Pancreas (tissue), 10 donors: Measurements from ENCODE around the gene POLN. TPM values are rescaled to one million over a fixed set of nuclear protein-coding genes. Genes with fewer than 3 reads are reported as not detected.

Experiments used
- ATAC-seq, 4 donors: fragments of 200-7000 bp; cut with Tn5 transposase; one replicate each; pipeline versions ENCODE4 v1.8.0 to v1.9.1; 2020; ENCODE audit warnings: mild to moderate bottlenecking in 4 of 4, moderate library complexity in 4 of 4
- DNase-seq, 6 donors: peaks; one replicate each; pipeline ENCODE4 v3.0.0-alpha.2; 2020
- FAIRE-seq: peaks from 2 replicates; lab custom pipeline; 2012; peaks lifted over from hg19 to GRCh38; lab: Jason Lieb, UNC
- H3K27ac ChIP-seq, 4 donors: fragments of 200-600 bp; sonication (generic); 1 replicate in 3 of 4; 2 replicates in 1 of 4; pipeline versions ENCODE4 v1.5.0 to v1.8.0; 2020
- H3K27me3 ChIP-seq, 4 donors: fragments of 200-600 bp; one replicate each; pipeline ENCODE4 v1.8.0; 2021
- H3K36me3 ChIP-seq, 3 donors: fragments of 200-600 bp; sonication (generic) in 1 of 3; one replicate each; pipeline versions ENCODE4 v1.5.0 to v1.8.0; 2020 to 2021
- H3K4me1 ChIP-seq, 3 donors: fragments of 200-600 bp; one replicate each; pipeline ENCODE4 v1.8.0; 2021
- H3K4me3 ChIP-seq, 4 donors: fragments of 200-600 bp; sonication (generic) in 2 of 4; one replicate each; pipeline versions ENCODE4 v1.5.0 to v1.8.0; 2020 to 2021
- H3K9me3 ChIP-seq, 4 donors: fragments of 200-600 bp; one replicate each; pipeline ENCODE4 v1.8.0; 2021
- WGBS, 2 donors: extraction: QIAGEN DNeasy Blood & Tissue Kit; methylation state at CpG; one replicate each; pipeline ENCODE4 v1.1.7; 2013; 5-methylcytosine and 5-hydroxymethylcytosine counted together
- intact Hi-C, 3 donors: fragments of 100-400 bp; cut with DNase I; formaldehyde crosslinking; loops; one replicate each; pipeline versions ENCODE4 v1.11.1 to v1.14.2; 2022
- polyA plus RNA-seq, 2 donors: library from polyadenylated mRNA; stranded (reverse); fragments of 200-250 nt; gene quantifications; one replicate each; pipeline ENCODE4 v1.2.3, GENCODE V29; 2013
- total RNA-seq, 6 donors: library from RNA; stranded (reverse); fragmentation: NEBNext Ultra II Directional in 4 of 6; extraction: Animal tissue kit (Norgen Biotek cat#: 25700) in 4 of 6; gene quantifications; one replicate each; pipeline versions ENCODE4 v1.2.1 to v1.2.4, GENCODE V29; 2021 to 2023
- TF ChIP-seq, protein P1 (sequence below), 4 donors: fragments of 200-600 bp; sonication (generic) in 3 of 4; IDR thresholded peaks; one replicate each; pipeline versions ENCODE4 v1.5.0 to v1.8.0; 2021; ENCODE audit warnings: antibody characterized with exemption in 4 of 4
- donor health status: healthy with polysubstance abuse.
- donor health status: DM: no; HTN: no; CAD: no; lungs with moderate emphysema.
- donor health status: DM: no; HTN: no; CAD: no.
- donor health status: control.
- donor health status: control.
- donor health status: Bipolar disorder and iron deficiency.
- donor health status: DM: yes; HTN: yes; CAD: no.
- donor health status: DM: no; HTN: no; CAD: no.
- donor health status: DM: no; HTN: no; CAD: no.
- donor health status: DM: yes; HTN: yes; CAD: no.

The POLN gene
- total and polyA plus RNA-seq, 8 donors, result 0.95 to 3.6 (median 1.9) TPM

GRCh38 chr4:2069161-2069971 lies 172.6 kb downstream of the POLN start:
- Histone ChIP-seq H3K4me3 (no peak overlapping the region), H3K9me3 (no peaks in the 10 kb centered on the region), H3K36me3 (no peaks in the 10 kb centered on the region), H3K27ac (no peak overlapping the region), H3K4me1 (peaks cover 0 to 9% (median 7%) of the 10 kb centered on the region in 3 donors), H3K27me3 (no peaks in the 10 kb centered on the region)
- DNase-seq, result peak in 1 of 6 donors; percentile 75
- no peak for ATAC-seq
- TF ChIP-seq, protein P1, sequence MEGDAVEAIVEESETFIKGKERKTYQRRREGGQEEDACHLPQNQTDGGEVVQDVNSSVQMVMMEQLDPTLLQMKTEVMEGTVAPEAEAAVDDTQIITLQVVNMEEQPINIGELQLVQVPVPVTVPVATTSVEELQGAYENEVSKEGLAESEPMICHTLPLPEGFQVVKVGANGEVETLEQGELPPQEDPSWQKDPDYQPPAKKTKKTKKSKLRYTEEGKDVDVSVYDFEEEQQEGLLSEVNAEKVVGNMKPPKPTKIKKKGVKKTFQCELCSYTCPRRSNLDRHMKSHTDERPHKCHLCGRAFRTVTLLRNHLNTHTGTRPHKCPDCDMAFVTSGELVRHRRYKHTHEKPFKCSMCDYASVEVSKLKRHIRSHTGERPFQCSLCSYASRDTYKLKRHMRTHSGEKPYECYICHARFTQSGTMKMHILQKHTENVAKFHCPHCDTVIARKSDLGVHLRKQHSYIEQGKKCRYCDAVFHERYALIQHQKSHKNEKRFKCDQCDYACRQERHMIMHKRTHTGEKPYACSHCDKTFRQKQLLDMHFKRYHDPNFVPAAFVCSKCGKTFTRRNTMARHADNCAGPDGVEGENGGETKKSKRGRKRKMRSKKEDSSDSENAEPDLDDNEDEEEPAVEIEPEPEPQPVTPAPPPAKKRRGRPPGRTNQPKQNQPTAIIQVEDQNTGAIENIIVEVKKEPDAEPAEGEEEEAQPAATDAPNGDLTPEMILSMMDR (IDR thresholded peaks at IDR 0.05), result no peak
- WGBS, 2 donors, result 75 to 85% methylated on average over 17 of the region's 17 CpGs
- intact Hi-C loops, result no loop called here
- FAIRE-seq, result no peak

DNA sequence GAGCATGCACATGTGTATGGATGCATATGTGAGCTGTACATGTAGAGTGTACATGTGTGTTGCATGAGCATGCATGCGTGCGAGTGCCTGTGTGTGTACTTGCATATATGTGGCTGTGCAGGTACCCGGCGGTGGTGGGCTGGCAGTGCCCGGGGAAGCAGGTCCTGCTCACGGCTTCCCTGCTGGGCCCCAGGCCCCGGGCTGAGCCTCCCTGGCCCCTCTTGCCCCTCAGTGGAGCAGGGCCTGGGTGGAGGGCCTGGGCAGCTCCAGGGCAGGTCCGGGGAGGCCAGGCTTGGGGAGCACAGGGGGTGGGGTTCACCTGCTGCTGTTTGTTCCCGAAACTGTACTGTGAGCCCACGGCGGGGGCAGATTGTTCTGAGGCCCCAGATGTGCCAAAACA lies 173.4 kb downstream of the POLN start:
- H3K27me3 ChIP-seq, result no peaks in the 10 kb centered on the region
- no peak for ATAC-seq
- intact Hi-C loops, result no loop called here

DNA sequence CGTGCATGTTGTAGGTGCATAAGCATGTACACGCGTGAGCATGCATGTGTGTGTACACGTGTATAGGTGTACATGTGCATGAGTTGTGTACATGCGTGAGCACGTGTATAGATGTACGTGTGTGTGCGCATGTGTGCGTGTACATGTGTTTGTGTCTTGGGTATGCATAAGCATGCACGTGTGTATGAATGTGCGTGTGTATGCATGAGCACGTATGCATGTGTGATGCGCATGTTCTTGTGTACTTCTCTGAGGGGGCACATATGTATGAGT lies 173.8 kb downstream of the POLN start:
- no peaks in the 10 kb centered on the region for H3K9me3 ChIP-seq
- WGBS, 2 donors, result 87 to 91% methylated on average over 13 of the region's 13 CpGs
- no peak overlapping the region for H3K27ac ChIP-seq
- H3K4me3 ChIP-seq, result no peak overlapping the region
- no peaks in the 10 kb centered on the region for H3K36me3 ChIP-seq
- H3K4me1 ChIP-seq, result peaks cover 0 to 9% (median 7%) of the 10 kb centered on the region in 3 donors
- no peak for ATAC-seq
- no peak for FAIRE-seq
- no peaks in the 10 kb centered on the region for H3K27me3 ChIP-seq
- intact Hi-C loops, result no loop called here
- no peak for DNase-seq
- TF ChIP-seq, protein P1 (IDR thresholded peaks at IDR 0.05), result no peak

More for the DNA sequence above, 173.4 kb downstream of the POLN start:
- Histone ChIP-seq H3K9me3 (no peaks in the 10 kb centered on the region), H3K4me1 (peaks cover 0 to 9% (median 7%) of the 10 kb centered on the region in 3 donors), H3K4me3 (no peak overlapping the region), H3K27ac (no peak overlapping the region), H3K36me3 (no peaks in the 10 kb centered on the region)
- TF ChIP-seq, protein P1 (IDR thresholded peaks at IDR 0.05), result no peak
- 87 to 93% methylated on average over 10 to 11 of the region's 11 CpGs for WGBS, 2 donors
- DNase-seq, result no peak
- no peak for FAIRE-seq

GRCh38 chr4:2067446-2068197 lies 174.3 kb downstream of the POLN start:
- 72 to 80% methylated on average over 26 of the region's 26 CpGs for WGBS, 2 donors
- H3K27ac ChIP-seq, result no peak overlapping the region
- intact Hi-C loops, result no loop called here
- H3K9me3 ChIP-seq, result no peaks in the 10 kb centered on the region
- peak in 1 of 6 donors; percentile 64 for DNase-seq
- no peak for FAIRE-seq
- ATAC-seq, result no peak
- no peaks in the 10 kb centered on the region for H3K27me3 ChIP-seq
- H3K4me3 ChIP-seq, result no peak overlapping the region
- H3K4me1 ChIP-seq, result peaks cover 0 to 8% (median 6%) of the 10 kb centered on the region in 3 donors
- TF ChIP-seq, protein P1 (IDR thresholded peaks at IDR 0.05), result no peak
- H3K36me3 ChIP-seq, result no peaks in the 10 kb centered on the region
